ENCODE results near the gene SH3GL3.

The SH3GL3 gene

GRCh38 chr15:83446904-83447709 is at the start of gene SH3GL3:
Gene SH3GL3 (plus strand): TSS chr15:83447341. CDS start chr15:83447534, 193 bp downstream.
- no peak for DNase-seq (ENCODE audit: low read depth)

- no peak for DNase-seq (ENCODE audit: low read depth)
Observed at GRCh38 chr15:83398626-83399025, 48.5 kb upstream of the SH3GL3 start.

- DNase-seq (ENCODE audit: low read depth), result no peak
Observed at GRCh38 chr15:83404121-83404520, 43.0 kb upstream of the SH3GL3 start.

GRCh38 chr15:83410532-83410931 is 36.6 kb upstream of the SH3GL3 start:
- no peak for DNase-seq (ENCODE audit: low read depth)

- no peak for DNase-seq (ENCODE audit: low read depth)
Observed at GRCh38 chr15:83413054-83413719, 34.0 kb upstream of the SH3GL3 start.

- DNase-seq (ENCODE audit: low read depth), result no peak
Observed at GRCh38 chr15:83422081-83422480, 25.1 kb upstream of the SH3GL3 start.

GRCh38 chr15:83422541-83422940 is 24.6 kb upstream of the SH3GL3 start:
- DNase-seq (ENCODE audit: low read depth), result no peak

GRCh38 chr15:83424101-83424500 is 23.0 kb upstream of the SH3GL3 start:
- DNase-seq (ENCODE audit: low read depth), result no peak

- DNase-seq (ENCODE audit: low read depth), result no peak
Observed at GRCh38 chr15:83430441-83430840, 16.7 kb upstream of the SH3GL3 start.

- no peak for DNase-seq (ENCODE audit: low read depth)
Observed at GRCh38 chr15:83431521-83431920, 15.6 kb upstream of the SH3GL3 start.

- no peak for DNase-seq (ENCODE audit: low read depth)
Observed at GRCh38 chr15:83435202-83435601, 11.9 kb upstream of the SH3GL3 start.

GRCh38 chr15:83435782-83436181 is 11.4 kb upstream of the SH3GL3 start:
- DNase-seq (ENCODE audit: low read depth), result no peak

GRCh38 chr15:83436513-83437158 is 10.5 kb upstream of the SH3GL3 start:
- no peak for DNase-seq (ENCODE audit: low read depth)

GRCh38 chr15:83443076-83443847 is 3.9 kb upstream of the SH3GL3 start:
- DNase-seq (ENCODE audit: low read depth), result no peak

- DNase-seq (ENCODE audit: low read depth), result no peak
Observed at GRCh38 chr15:83444936-83445335, 2.2 kb upstream of the SH3GL3 start.

GRCh38 chr15:83445643-83446042 is 1.5 kb upstream of the SH3GL3 start:
- DNase-seq (ENCODE audit: low read depth), result no peak

GRCh38 chr15:83446417-83446816 is 724 bp upstream of the SH3GL3 start:
- DNase-seq (ENCODE audit: low read depth), result no peak

- DNase-seq (ENCODE audit: low read depth), result no peak
Observed at GRCh38 chr15:83449250-83449671, 2.1 kb downstream of the SH3GL3 start.

- no peak for DNase-seq (ENCODE audit: low read depth)
Observed at GRCh38 chr15:83449937-83450506, 2.9 kb downstream of the SH3GL3 start.

- no peak for DNase-seq (ENCODE audit: low read depth)
Observed at GRCh38 chr15:83457149-83457548, 10.0 kb downstream of the SH3GL3 start.

GRCh38 chr15:83458381-83458780 is 11.2 kb downstream of the SH3GL3 start:
- no peak for DNase-seq (ENCODE audit: low read depth)

- DNase-seq (ENCODE audit: low read depth), result no peak
Observed at GRCh38 chr15:83462026-83462425, 14.9 kb downstream of the SH3GL3 start.
